ENCODE measurements around the gene SMARCC1.
A peak's percentile ranks its signal among the peaks of the same experiment; 100 is the strongest.

The SMARCC1 gene

DNA sequence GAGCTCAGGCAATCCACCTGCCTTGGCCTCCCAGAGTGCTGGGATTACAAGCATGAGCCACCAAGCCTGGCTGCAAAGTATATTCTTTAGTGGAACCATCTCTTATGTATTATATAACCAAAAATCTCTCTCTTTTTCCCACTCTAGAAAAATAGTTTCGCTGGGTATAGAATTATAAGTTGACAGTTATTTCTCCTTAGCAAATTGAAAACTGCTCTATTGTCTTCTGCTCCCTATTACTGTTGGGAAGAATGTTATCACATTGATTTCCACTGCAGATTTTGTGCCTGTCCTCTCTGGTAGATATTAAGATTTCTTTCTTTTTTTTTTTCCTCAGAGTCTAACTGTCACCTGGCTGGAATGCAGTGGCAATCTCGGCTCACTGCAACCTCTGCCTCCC, 11.0 kb upstream of the SMARCC1 start:
- Histone ChIP-seq H3K36me3 (ENCODE audit: control insufficient read depth, insufficient read depth, low read length) (no peaks in the 10 kb centered on the region), H3K9ac (ENCODE audit: low read depth, low read length) (no peak overlapping the region), H3K4me1 (ENCODE audit: control insufficient read depth, insufficient read depth, low read length) (no peaks in the 10 kb centered on the region), H3K9me3 (ENCODE audit: control insufficient read depth, insufficient read depth, low read length) (no peaks in the 10 kb centered on the region), H3K27me3 (ENCODE audit: control insufficient read depth, insufficient read depth, low read length) (no peaks in the 10 kb centered on the region), H3K4me3 (ENCODE audit: low read depth, low read length) (no peak overlapping the region)

DNA sequence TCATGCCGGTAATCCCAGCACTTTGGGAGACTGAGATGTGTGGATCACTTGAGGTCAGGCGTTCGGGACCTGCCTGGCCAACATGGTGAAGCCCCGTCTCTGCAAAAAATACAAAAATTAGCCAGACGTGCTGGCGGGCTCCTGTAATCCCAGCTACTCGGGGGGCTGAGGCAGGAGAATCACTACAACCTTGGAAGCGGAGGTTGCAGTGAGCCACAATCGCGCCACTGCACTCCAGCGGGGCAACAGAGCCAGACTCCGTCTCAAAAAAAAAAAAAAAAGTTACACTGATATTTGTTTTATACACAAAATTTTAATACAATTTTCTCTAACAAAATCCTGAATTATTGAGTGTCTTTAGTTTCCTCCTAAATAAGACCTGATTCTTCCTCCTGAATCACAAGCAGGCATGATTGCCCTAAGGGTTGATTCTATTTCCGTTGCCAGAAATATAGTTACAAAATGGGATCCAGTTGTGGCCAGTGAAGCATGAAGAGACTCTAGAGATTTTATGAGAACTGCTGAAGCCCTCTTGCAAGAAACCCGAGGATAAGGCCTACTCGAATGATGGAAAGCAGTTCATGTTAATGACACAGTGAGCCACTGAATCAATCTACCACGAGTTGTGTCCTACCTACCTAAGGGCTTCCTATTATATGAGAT, 9.6 kb upstream of the SMARCC1 start:
- H3K4me1 ChIP-seq (ENCODE audit: control insufficient read depth, insufficient read depth, low read length) = no peaks in the 10 kb centered on the region
- H3K27me3 ChIP-seq (ENCODE audit: control insufficient read depth, insufficient read depth, low read length) = no peaks in the 10 kb centered on the region
- H3K36me3 ChIP-seq (ENCODE audit: control insufficient read depth, insufficient read depth, low read length) = no peaks in the 10 kb centered on the region
- no peak overlapping the region for H3K4me3 ChIP-seq (ENCODE audit: low read depth, low read length)
- H3K9me3 ChIP-seq (ENCODE audit: control insufficient read depth, insufficient read depth, low read length) = no peaks in the 10 kb centered on the region
- H3K9ac ChIP-seq (ENCODE audit: low read depth, low read length) = no peak overlapping the region

DNA sequence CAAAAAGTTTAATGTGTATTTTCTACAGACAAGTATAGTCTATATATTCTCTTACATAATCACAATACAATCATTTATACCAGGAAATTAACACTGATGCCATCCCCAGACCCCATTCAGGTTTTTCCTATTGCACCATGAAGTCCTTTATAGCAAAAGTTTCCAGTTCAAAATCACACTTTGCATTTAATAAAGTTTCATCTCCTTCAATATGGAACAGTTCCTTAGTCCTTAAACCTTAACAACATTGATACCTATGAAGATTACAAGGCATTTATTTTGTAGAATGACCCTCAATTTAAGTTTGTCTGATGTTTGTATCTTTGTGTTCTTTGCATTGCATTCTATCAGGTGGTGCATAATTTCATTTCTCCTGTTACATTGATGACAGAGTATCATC, 2.0 kb upstream of the SMARCC1 start:
- peaks cover 6% of the 10 kb centered on the region for H3K4me1 ChIP-seq (ENCODE audit: control insufficient read depth, insufficient read depth, low read length)
- peaks cover 3% of the 10 kb centered on the region for H3K36me3 ChIP-seq (ENCODE audit: control insufficient read depth, insufficient read depth, low read length)
- H3K27me3 ChIP-seq (ENCODE audit: control insufficient read depth, insufficient read depth, low read length) = no peaks in the 10 kb centered on the region
- no peaks in the 10 kb centered on the region for H3K9me3 ChIP-seq (ENCODE audit: control insufficient read depth, insufficient read depth, low read length)
- H3K9ac ChIP-seq (ENCODE audit: low read depth, low read length) = no peak overlapping the region
- no peak overlapping the region for H3K4me3 ChIP-seq (ENCODE audit: low read depth, low read length)

DNA sequence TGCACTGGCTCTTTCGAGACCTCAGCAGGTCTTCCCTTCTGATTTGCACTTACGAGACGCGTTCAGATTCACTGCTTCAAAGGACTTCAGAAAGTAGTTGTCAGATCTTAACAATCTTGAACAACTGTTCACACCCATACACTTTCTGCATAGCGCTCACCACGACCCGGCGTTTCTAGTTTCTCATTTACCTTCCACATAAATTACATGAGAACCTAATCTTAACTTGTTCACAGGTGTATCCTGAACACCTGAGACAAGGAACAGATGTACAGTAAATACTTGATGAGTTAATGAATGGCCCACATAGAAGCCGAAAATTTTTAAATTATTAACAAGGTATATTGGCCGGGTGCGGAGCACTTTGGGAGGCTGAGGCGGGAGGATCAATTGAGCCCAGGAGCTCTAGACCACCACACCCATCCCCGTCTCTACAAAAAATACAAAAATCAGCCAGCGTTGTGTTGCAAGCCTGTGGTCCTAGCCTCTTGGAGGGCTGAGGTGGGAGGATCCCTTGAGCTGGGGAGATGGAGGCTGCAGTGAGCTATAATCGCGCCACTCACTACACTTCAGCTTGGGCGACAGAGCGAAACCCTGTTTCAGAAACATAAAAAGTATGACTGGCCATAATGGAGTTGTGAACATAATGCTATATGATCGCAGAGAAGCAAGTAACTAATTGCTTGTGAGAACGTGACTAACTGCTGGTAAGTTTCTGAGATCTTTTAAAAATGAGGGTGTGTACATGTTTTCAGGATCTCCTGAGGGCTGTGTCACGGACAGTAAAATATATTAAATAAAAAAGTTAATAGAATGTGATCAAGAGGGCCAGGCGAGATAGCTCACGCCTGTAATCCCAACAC, 984 bp upstream of the SMARCC1 start:
- Histone ChIP-seq H3K36me3 (ENCODE audit: control insufficient read depth, insufficient read depth, low read length) (peaks cover 3% of the 10 kb centered on the region), H3K9me3 (ENCODE audit: control insufficient read depth, insufficient read depth, low read length) (no peaks in the 10 kb centered on the region), H3K4me1 (ENCODE audit: control insufficient read depth, insufficient read depth, low read length) (peaks cover 6% of the 10 kb centered on the region), H3K27me3 (ENCODE audit: control insufficient read depth, insufficient read depth, low read length) (no peaks in the 10 kb centered on the region), H3K9ac (ENCODE audit: low read depth, low read length) (peak overlapping the region; percentile 97), H3K4me3 (ENCODE audit: low read depth, low read length) (peak overlapping the region; percentile 94)

DNA sequence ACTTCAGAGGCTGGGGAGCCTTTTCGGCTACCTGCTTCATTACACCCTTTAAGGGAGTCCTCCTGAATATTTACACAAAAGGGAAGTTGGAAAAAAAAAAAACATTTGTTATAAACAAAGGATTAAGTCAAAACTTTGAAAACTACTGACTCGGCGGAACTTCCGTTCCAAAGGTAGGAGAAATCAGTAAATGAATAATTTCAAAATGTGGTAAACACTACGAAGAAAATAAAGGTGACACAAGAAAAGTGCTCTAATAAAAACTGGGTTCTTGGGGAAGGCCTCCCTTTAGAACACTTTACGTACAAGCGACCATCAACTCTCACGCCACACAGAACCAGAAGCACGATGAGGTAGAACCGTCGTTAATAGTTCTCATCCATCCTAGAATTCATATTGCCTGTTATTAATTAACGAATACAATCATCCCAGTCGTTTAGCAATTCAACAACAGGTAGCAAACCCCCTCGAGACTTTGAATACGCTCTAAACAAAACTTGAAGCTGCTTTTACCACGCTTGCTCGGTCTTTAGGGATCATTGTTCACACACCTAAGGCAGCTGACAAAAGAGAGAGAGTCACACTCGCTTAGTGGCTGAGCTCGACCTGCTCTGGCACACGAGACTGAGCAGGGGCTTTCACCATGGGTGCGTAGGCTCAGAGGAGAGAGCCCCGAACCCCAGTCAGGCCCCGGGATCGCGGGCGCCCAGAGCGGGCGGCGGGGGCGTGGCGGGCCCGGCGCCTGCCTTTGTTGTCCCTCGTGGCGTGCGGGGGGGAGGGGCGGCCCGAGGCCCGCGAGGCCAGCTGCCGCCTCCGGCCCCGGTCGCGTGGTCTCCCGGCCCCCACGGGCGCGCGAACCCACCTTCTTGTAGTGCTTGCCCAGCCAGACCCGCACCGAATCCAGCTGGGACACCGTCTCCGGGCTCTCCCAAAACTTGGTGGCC, 680 bp downstream of the SMARCC1 start:
- Histone ChIP-seq H3K4me1 (ENCODE audit: control insufficient read depth, insufficient read depth, low read length) (peaks cover 6% of the 10 kb centered on the region), H3K9ac (ENCODE audit: low read depth, low read length) (peak overlapping the region; percentile 75), H3K9me3 (ENCODE audit: control insufficient read depth, insufficient read depth, low read length) (no peaks in the 10 kb centered on the region), H3K4me3 (ENCODE audit: low read depth, low read length) (peak overlapping the region; percentile 89), H3K36me3 (ENCODE audit: control insufficient read depth, insufficient read depth, low read length) (peaks cover 5% of the 10 kb centered on the region), H3K27me3 (ENCODE audit: control insufficient read depth, insufficient read depth, low read length) (no peaks in the 10 kb centered on the region)

DNA sequence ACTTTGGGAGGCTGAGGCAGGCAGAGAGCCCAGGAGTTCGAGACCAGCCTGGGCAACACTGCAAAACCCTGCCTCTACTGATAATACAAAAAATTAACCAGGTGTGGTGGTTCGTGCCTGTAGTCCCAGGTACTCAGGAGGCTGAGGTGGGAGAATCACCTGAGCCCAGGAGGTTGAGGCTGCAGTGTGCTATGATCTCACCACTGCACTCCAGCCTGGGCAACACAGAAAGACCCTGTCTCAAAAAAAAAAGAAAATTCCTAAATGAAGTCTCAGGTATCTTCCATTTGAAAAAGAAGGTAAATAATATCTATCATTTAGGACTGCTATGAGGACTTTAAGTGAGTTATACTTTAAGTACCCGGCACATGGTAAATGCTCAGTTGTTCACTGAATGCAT, 2.9 kb downstream of the SMARCC1 start:
- Histone ChIP-seq H3K27me3 (ENCODE audit: control insufficient read depth, insufficient read depth, low read length) (no peaks in the 10 kb centered on the region), H3K9ac (ENCODE audit: low read depth, low read length) (no peak overlapping the region), H3K4me1 (ENCODE audit: control insufficient read depth, insufficient read depth, low read length) (peaks cover 6% of the 10 kb centered on the region), H3K36me3 (ENCODE audit: control insufficient read depth, insufficient read depth, low read length) (peaks cover 5% of the 10 kb centered on the region), H3K9me3 (ENCODE audit: control insufficient read depth, insufficient read depth, low read length) (no peaks in the 10 kb centered on the region), H3K4me3 (ENCODE audit: low read depth, low read length) (no peak overlapping the region)

DNA sequence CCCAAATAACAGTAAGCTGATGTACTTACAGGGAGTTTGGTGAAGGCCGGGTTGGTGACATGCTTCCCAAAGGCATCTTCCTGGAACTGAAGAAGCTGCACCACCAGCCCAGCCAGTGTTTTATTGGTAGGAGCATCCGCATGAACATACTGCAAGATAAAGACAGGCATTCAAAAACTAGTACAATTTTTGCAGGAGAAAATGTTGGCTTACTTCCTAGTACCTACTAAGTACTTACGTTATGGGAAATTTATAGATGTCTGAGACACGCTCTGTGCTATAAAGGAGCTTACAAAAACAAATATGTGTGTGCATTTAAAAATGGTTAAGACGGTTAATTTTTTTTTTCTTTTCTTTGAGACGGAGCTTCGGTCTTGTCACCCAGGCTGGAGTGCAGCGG, 8.9 kb downstream of the SMARCC1 start:
- no peak overlapping the region for H3K4me3 ChIP-seq (ENCODE audit: low read depth, low read length)
- H3K36me3 ChIP-seq (ENCODE audit: control insufficient read depth, insufficient read depth, low read length) = peaks cover 24% of the 10 kb centered on the region
- no peaks in the 10 kb centered on the region for H3K9me3 ChIP-seq (ENCODE audit: control insufficient read depth, insufficient read depth, low read length)
- no peaks in the 10 kb centered on the region for H3K27me3 ChIP-seq (ENCODE audit: control insufficient read depth, insufficient read depth, low read length)
- H3K9ac ChIP-seq (ENCODE audit: low read depth, low read length) = no peak overlapping the region
- H3K4me1 ChIP-seq (ENCODE audit: control insufficient read depth, insufficient read depth, low read length) = no peaks in the 10 kb centered on the region

DNA sequence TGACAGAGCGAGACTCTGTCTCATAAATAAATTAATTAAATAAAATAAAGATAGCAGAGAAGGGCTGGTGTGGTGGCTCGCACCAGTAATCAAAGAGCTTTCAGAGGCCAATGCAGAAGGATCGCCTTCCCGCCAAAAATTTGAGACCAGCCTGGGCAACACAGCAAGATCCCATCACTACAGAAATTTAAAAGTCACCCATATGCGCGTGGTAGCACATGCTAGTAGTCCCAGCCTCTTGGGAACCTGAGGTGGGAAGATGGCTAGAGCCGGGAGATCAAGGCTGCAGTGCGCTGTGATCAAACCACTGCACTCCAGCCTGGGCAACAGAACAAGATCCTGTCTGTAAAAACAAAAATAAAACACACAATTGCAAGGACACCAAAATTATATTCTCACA, 9.6 kb downstream of the SMARCC1 start:
- no peaks in the 10 kb centered on the region for H3K4me1 ChIP-seq (ENCODE audit: control insufficient read depth, insufficient read depth, low read length)
- no peak overlapping the region for H3K4me3 ChIP-seq (ENCODE audit: low read depth, low read length)
- H3K9me3 ChIP-seq (ENCODE audit: control insufficient read depth, insufficient read depth, low read length) = no peaks in the 10 kb centered on the region
- H3K27me3 ChIP-seq (ENCODE audit: control insufficient read depth, insufficient read depth, low read length) = no peaks in the 10 kb centered on the region
- H3K9ac ChIP-seq (ENCODE audit: low read depth, low read length) = no peak overlapping the region
- H3K36me3 ChIP-seq (ENCODE audit: control insufficient read depth, insufficient read depth, low read length) = peaks cover 24% of the 10 kb centered on the region

DNA sequence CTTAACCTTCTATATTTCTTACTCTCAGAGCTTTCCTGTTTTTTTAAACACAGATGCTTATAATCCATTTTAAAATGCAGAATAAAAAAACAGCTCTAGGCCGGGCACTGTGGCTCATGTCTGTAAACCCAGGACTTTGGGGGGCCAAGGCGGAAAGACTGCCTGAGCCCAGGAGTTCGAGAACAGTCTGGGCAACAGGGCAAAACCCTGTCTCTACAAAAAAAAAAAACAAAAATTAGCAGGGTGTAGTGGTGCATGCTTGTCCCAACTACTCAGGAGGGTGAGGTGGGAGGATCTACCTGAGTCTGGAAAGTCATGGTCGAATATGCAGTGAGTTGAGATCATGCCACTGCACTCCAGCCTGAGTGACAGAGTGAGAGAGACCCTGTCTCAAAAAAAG, 15.5 kb downstream of the SMARCC1 start:
- Histone ChIP-seq H3K9me3 (ENCODE audit: control insufficient read depth, insufficient read depth, low read length) (no peaks in the 10 kb centered on the region), H3K27me3 (ENCODE audit: control insufficient read depth, insufficient read depth, low read length) (no peaks in the 10 kb centered on the region), H3K4me1 (ENCODE audit: control insufficient read depth, insufficient read depth, low read length) (no peaks in the 10 kb centered on the region), H3K4me3 (ENCODE audit: low read depth, low read length) (no peak overlapping the region), H3K9ac (ENCODE audit: low read depth, low read length) (no peak overlapping the region), H3K36me3 (ENCODE audit: control insufficient read depth, insufficient read depth, low read length) (peaks cover 6% of the 10 kb centered on the region)

DNA sequence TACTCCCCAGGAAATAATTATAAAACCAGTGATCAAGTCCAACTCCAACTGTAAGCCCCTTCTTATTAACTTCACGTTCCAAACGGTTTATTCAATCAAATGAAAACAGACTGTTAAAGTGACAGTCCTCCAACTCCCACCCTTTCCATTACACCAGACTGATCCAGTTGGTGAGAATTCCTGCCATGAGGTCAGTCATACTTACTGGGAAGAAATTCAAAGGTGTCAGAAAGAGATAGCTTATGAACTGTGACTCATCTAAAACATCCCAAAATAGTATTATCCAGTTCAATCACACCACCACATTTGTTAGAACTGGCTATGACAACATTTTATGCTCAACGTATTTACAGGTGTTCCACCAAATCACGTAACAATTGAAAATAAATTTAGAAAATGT, 19.5 kb downstream of the SMARCC1 start:
- H3K4me1 ChIP-seq (ENCODE audit: control insufficient read depth, insufficient read depth, low read length) = no peaks in the 10 kb centered on the region
- H3K9me3 ChIP-seq (ENCODE audit: control insufficient read depth, insufficient read depth, low read length) = no peaks in the 10 kb centered on the region
- no peaks in the 10 kb centered on the region for H3K36me3 ChIP-seq (ENCODE audit: control insufficient read depth, insufficient read depth, low read length)
- H3K27me3 ChIP-seq (ENCODE audit: control insufficient read depth, insufficient read depth, low read length) = no peaks in the 10 kb centered on the region
- H3K9ac ChIP-seq (ENCODE audit: low read depth, low read length) = no peak overlapping the region
- H3K4me3 ChIP-seq (ENCODE audit: low read depth, low read length) = no peak overlapping the region

DNA sequence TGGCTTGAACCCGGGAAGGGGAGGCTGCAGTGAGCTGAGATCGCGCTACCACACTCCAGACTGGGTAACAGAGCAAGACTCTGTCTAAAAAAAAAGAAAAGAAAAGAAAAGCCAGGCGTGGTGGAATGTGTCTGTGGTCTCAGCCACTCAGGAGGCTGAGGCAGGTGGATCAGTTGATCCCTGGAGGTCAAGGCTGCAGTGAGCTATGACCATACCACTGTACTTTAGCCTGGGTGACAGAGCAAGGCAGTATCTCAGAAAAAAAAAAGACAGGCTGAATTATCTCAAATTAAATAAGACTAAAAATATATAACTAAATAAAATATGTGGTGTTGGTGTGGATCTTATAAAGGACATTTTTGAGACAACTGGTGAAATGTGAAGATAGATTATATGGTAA, 20.6 kb downstream of the SMARCC1 start:
- no peaks in the 10 kb centered on the region for H3K27me3 ChIP-seq (ENCODE audit: control insufficient read depth, insufficient read depth, low read length)
- H3K36me3 ChIP-seq (ENCODE audit: control insufficient read depth, insufficient read depth, low read length) = no peaks in the 10 kb centered on the region
- H3K4me1 ChIP-seq (ENCODE audit: control insufficient read depth, insufficient read depth, low read length) = no peaks in the 10 kb centered on the region
- H3K9ac ChIP-seq (ENCODE audit: low read depth, low read length) = no peak overlapping the region
- no peaks in the 10 kb centered on the region for H3K9me3 ChIP-seq (ENCODE audit: control insufficient read depth, insufficient read depth, low read length)
- H3K4me3 ChIP-seq (ENCODE audit: low read depth, low read length) = no peak overlapping the region

Data from iPS-15b (cell line).